Memory B cell (primary cell): ENCODE measurements around the gene COL20A1.

ENCODE experiments used
- ATAC-seq: fragments of 150-1000 bp; cut with Tn5 transposase; 2 replicates; pipeline ENCODE4 v1.10.0; 2021; ENCODE audit warnings: low read depth, mild to moderate bottlenecking, moderate library complexity
- DNase-seq, 2 donors: peaks; one replicate each; pipeline ENCODE4 v3.0.0; 2022; ENCODE audit warnings: low spot score in 2 of 2
- H3K27ac Mint-ChIP-seq: one replicate; pipeline ENCODE4 v1.8.0; 2022; ENCODE audit warnings: mild to moderate bottlenecking, moderate library complexity, mixed read lengths
- H3K27me3 Mint-ChIP-seq: one replicate; pipeline ENCODE4 v1.8.0; 2022; ENCODE audit warnings: mixed read lengths
- H3K36me3 Mint-ChIP-seq: one replicate; pipeline ENCODE4 v1.8.0; 2022; ENCODE audit warnings: mild to moderate bottlenecking, mixed read lengths
- H3K4me1 Mint-ChIP-seq: one replicate; pipeline ENCODE4 v1.8.0; 2022; ENCODE audit warnings: mixed read lengths
- H3K4me3 Mint-ChIP-seq: one replicate; pipeline ENCODE4 v1.8.0; 2022; ENCODE audit warnings: mild to moderate bottlenecking, moderate library complexity, mixed read lengths
- H3K9me3 Mint-ChIP-seq: one replicate; pipeline ENCODE4 v1.8.0; 2022; ENCODE audit warnings: mixed read lengths

The COL20A1 gene

GRCh38 chr20:63317601-63318291 lies 24.8 kb downstream of the COL20A1 start:
- Mint-ChIP-seq H3K36me3 (no peaks in the 10 kb centered on the region), H3K27ac (no peak overlapping the region), H3K4me3 (no peak overlapping the region), H3K4me1 (no peaks in the 10 kb centered on the region), H3K9me3 (no peaks in the 10 kb centered on the region), H3K27me3 (peaks cover 8% of the 10 kb centered on the region)
- ATAC-seq = no peak
- no peak for DNase-seq

GRCh38 chr20:63318391-63319163 lies 25.6 kb downstream of the COL20A1 start:
- H3K9me3 Mint-ChIP-seq = no peaks in the 10 kb centered on the region
- no peak for ATAC-seq

GRCh38 chr20:63319164-63320040 lies 26.4 kb downstream of the COL20A1 start:
- peaks cover 10% of the 10 kb centered on the region for H3K27me3 Mint-ChIP-seq
- ATAC-seq (no peak), DNase-seq (no peak)
- H3K36me3 Mint-ChIP-seq = no peaks in the 10 kb centered on the region
- no peak overlapping the region for H3K27ac Mint-ChIP-seq
- no peaks in the 10 kb centered on the region for H3K4me1 Mint-ChIP-seq
- no peak overlapping the region for H3K4me3 Mint-ChIP-seq
- H3K9me3 Mint-ChIP-seq = no peaks in the 10 kb centered on the region

More at GRCh38 chr20:63318391-63319163, 25.6 kb downstream of the COL20A1 start:
- H3K27me3 Mint-ChIP-seq = peaks cover 6% of the 10 kb centered on the region
- H3K4me3 Mint-ChIP-seq = no peak overlapping the region
- H3K27ac Mint-ChIP-seq = no peak overlapping the region
- no peak for DNase-seq
- no peaks in the 10 kb centered on the region for H3K36me3 Mint-ChIP-seq
- H3K4me1 Mint-ChIP-seq = no peaks in the 10 kb centered on the region

DNA sequence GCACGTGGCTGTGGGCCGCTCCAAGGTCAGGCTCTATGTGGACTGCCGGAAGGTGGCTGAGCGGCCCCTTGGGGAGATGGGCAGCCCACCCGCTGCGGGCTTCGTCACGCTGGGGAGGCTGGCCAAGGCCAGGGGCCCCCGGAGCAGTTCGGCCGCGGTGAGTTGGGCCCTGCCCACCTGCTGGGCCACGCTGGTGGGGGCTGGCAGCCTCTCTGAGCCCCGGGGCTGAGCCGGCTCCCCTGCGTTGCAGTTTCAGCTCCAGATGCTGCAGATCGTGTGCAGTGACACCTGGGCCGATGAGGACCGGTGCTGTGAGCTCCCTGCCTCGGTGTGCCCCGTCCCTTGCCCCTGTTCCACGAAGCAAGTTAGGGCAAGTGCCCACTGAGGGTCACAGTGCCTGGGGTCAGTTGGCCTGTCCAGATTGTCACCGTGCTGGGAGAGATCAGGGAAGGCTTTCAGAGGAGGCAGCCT lies 27.1 kb downstream of the COL20A1 start:
- Mint-ChIP-seq H3K4me1 (no peaks in the 10 kb centered on the region), H3K4me3 (no peak overlapping the region), H3K36me3 (no peaks in the 10 kb centered on the region), H3K27me3 (peaks cover 10% of the 10 kb centered on the region), H3K9me3 (no peaks in the 10 kb centered on the region), H3K27ac (no peak overlapping the region)
- DNase-seq (no peak), ATAC-seq (no peak)

GRCh38 chr20:63320616-63321147 lies 27.7 kb downstream of the COL20A1 start:
- Mint-ChIP-seq H3K4me3 (no peak overlapping the region), H3K4me1 (no peaks in the 10 kb centered on the region), H3K27ac (no peak overlapping the region), H3K9me3 (no peaks in the 10 kb centered on the region), H3K36me3 (no peaks in the 10 kb centered on the region), H3K27me3 (peaks cover 7% of the 10 kb centered on the region)
- ATAC-seq (no peak), DNase-seq (no peak)

DNA sequence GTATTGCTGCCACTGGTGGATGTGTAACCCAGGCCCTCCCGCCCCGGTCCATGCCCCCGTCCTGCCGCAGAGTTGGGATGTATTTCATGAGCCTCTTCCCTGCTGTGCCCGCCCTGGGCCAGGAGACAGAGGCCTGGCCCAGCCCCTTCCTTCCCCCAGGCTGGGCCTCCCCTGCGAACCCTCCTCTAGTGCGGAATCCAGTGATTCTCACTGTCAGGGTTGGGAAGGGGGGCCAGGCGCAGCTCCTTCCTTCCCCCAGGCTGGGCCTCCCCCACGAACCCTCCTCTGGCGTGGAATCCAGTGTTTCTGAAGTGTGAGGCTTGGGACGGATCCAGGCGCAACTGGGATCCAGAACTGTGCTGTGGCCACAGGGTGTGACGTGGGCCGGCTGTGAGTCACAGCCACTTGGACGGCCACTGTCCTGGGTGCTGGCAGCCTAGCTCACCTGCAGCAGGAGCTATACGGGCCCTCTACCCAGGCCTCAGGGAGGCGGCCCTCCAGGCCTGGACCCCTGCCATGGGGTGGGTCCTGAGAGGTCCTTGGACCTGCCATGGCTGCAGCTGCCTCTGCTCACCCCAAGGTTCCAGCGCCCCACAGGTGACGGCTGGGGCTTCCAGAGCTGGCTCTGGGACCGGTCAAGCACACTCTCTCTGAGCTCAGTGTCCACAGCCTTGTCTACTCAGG lies 28.3 kb downstream of the COL20A1 start:
- Mint-ChIP-seq H3K27ac (no peak overlapping the region), H3K4me1 (no peaks in the 10 kb centered on the region), H3K36me3 (no peaks in the 10 kb centered on the region), H3K9me3 (no peaks in the 10 kb centered on the region), H3K4me3 (no peak overlapping the region), H3K27me3 (peaks cover 7% of the 10 kb centered on the region)
- ATAC-seq (no peak), DNase-seq (no peak)

DNA sequence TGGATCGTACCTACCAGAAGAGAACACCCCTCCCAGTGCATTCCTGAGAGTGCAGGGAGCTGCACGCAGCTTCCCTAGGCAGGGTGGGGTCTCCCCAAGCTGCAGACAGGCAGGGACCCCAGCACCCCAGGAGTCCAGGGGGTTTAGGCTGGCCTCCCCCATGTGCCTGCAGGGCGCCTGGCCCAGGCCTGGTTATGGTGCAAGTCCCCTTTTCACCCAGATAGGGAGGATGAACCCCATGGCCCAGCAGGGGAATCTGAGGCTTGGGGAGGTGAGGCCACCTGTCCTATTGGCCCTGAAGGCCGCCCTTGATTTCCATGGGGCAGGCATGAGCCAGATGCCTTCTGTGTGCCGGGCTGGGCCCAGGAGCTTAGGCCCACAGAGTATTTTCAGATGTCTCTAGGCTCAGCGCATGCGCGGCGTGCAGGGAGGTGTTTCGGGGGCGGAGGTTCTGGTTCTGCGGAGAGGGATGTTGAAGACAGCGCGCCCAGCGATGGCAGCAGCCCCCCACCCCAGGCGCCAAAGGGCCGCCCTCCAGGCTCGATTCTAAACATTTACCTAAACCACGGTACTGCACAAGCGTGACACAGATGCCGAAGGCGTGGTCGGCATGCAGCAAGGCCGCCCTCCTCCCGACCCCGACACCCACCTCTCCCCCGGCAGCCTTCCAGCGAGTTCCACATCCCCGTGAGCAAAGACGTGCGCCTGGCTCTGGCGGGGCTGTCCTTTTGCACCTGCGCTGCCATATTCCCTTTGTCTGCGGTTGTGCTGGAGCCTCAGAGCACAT lies 29.4 kb downstream of the COL20A1 start:
- Mint-ChIP-seq H3K27ac (no peak overlapping the region), H3K4me3 (no peak overlapping the region), H3K9me3 (peaks cover 2% of the 10 kb centered on the region), H3K36me3 (no peaks in the 10 kb centered on the region), H3K4me1 (peaks cover 3% of the 10 kb centered on the region), H3K27me3 (peaks cover 7% of the 10 kb centered on the region)
- no peak for ATAC-seq
- no peak for DNase-seq

GRCh38 chr20:63322933-63323273 lies 29.9 kb downstream of the COL20A1 start:
- no peak overlapping the region for H3K27ac Mint-ChIP-seq
- H3K4me1 Mint-ChIP-seq = peaks cover 3% of the 10 kb centered on the region
- DNase-seq (no peak), ATAC-seq (no peak)
- peaks cover 2% of the 10 kb centered on the region for H3K9me3 Mint-ChIP-seq
- peaks cover 7% of the 10 kb centered on the region for H3K27me3 Mint-ChIP-seq
- no peak overlapping the region for H3K4me3 Mint-ChIP-seq
- H3K36me3 Mint-ChIP-seq = no peaks in the 10 kb centered on the region

GRCh38 chr20:63323357-63323981 lies 30.5 kb downstream of the COL20A1 start:
- no peak for ATAC-seq
- DNase-seq = no peak
- no peak overlapping the region for H3K27ac Mint-ChIP-seq
- H3K27me3 Mint-ChIP-seq = peaks cover 7% of the 10 kb centered on the region
- peaks cover 3% of the 10 kb centered on the region for H3K4me1 Mint-ChIP-seq
- H3K9me3 Mint-ChIP-seq = peaks cover 2% of the 10 kb centered on the region
- H3K36me3 Mint-ChIP-seq = no peaks in the 10 kb centered on the region
- H3K4me3 Mint-ChIP-seq = no peak overlapping the region

DNA sequence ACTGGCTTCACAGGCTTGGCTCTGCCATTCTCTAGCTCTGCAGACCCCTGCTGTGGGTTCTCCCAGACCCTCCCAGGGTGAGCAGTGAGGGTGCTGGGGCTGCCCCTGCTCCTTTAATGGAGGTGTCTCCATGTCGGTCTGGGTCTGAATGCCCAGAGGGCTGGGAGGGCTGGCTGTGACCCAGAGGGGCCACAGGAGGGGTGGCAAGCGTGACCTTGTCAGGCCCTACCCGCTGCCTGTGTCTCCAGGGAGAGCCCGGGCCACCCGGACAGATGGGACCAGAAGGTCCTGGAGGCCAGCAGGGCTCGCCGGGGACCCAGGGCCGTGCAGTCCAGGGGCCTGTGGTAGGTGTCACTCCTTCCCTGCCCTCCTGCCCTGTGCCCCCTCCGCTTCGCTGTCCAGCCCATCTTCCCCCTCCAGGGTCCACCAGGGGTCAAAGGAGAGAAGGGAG lies 32.1 kb downstream of the COL20A1 start:
- no peak overlapping the region for H3K27ac Mint-ChIP-seq
- DNase-seq (no peak), ATAC-seq (no peak)
- peaks cover 3% of the 10 kb centered on the region for H3K4me1 Mint-ChIP-seq
- H3K27me3 Mint-ChIP-seq = peaks cover 6% of the 10 kb centered on the region
- H3K36me3 Mint-ChIP-seq = no peaks in the 10 kb centered on the region
- H3K4me3 Mint-ChIP-seq = no peak overlapping the region
- peaks cover 2% of the 10 kb centered on the region for H3K9me3 Mint-ChIP-seq

DNA sequence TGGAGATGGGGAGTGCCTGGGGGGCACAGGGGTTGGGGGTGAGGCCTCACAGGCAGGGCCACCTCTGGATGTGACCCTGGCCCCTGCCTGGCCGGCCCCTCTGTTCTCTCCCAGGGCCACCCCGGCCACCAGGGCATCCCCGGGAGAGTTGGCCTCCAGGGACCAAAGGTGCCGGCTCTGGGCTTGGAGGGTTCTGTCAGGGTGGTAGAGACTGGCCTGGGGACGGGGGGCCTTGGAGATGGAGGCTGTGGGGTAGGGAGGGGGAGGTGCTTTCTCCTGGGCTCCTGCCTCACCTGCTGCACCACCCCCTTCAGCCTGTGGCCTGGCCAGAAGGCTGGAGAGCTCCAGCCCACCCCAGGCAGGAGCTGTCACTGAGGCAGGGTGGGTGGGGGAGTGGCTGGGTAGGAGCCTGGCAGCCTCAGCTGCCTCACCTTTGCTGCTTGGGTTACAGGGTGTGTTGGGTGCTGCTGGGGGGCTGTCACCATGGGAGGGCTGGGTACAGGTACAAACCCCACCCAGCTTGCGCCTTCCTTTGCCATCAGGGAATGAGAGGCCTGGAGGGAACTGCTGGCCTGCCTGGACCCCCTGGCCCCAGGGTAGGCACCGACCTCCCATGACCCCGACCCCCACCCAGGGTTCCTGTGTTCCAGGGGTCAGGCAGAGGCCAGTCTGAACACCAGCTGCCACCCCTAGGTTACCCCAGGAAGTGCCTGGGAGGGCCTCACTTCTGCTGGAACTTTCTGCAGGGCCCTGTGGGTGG lies 32.7 kb downstream of the COL20A1 start:
- no peak overlapping the region for H3K4me3 Mint-ChIP-seq
- ATAC-seq = no peak
- peaks cover 6% of the 10 kb centered on the region for H3K27me3 Mint-ChIP-seq
- no peak for DNase-seq
- no peak overlapping the region for H3K27ac Mint-ChIP-seq
- peaks cover 3% of the 10 kb centered on the region for H3K4me1 Mint-ChIP-seq
- H3K36me3 Mint-ChIP-seq = no peaks in the 10 kb centered on the region
- peaks cover 2% of the 10 kb centered on the region for H3K9me3 Mint-ChIP-seq
